SW 1271 (cell line): ENCODE results near the gene MRTFA.
A peak's percentile ranks its signal among the peaks of the same experiment; 100 is the strongest.

Source experiments
- DNase-seq, 2 experiments: peaks; one replicate each; lab custom pipeline; 2025; lab: John Stamatoyannopoulos, UW

Gene MRTFA

DNA sequence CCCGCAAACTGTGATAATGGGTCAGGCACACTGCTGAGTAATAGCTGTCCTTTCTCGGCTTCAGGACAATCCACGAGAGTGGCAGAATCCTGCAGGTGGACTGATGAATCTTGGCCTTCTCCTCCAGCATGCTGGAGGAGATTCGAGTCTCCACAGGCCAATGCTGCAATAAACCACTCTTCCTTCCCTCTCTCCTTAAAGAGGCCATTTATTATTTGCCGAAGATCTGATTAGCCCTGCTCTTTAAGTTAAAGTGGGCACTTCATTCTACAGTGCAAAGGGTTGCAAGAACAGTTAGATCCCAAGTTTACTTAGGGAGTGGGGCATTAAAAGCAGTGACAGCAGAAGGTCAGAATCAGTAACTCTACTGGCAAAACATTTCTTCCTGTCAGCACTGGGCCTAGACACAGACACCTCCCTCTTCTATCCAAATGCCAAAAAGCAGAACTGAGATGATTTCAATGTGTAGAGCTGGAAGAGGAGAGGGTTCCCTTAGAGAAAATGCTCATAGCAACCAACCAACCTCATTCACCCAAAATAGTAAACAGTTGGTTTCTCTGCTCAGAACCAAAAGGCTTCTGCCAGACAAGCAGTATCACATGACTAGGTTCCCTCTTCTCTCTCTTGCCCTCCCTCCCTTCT is 144.4 kb downstream of the MRTFA start:
- DNase-seq: no peak

DNA sequence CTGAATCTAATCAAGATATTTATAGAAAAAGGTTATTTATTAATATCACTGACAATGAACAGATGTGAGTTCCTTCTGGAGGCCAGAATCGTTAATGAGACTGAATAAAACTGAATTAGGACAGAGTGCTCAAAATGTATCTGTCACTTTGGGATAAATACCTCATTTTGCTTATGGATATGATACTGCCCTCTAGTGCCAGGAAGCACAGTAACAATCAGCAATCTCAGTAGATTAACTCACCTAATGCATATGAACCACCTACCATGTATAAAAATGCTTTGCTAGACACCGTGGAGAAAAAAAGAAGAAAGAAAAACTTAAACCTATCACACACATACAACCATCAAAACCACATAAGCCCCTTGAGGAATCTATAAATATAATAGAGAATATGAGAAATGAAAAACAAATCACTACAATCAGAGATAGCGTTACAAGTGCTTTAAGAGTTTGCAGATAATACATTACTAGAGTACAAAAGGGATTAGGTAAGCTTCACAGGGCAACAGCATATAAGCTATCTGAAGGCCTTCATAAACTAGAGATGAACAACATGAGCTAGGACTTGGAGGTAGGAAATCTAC is 148.8 kb downstream of the MRTFA start:
- peak in 1 of 2 experiments; percentile 26 for DNase-seq

DNA sequence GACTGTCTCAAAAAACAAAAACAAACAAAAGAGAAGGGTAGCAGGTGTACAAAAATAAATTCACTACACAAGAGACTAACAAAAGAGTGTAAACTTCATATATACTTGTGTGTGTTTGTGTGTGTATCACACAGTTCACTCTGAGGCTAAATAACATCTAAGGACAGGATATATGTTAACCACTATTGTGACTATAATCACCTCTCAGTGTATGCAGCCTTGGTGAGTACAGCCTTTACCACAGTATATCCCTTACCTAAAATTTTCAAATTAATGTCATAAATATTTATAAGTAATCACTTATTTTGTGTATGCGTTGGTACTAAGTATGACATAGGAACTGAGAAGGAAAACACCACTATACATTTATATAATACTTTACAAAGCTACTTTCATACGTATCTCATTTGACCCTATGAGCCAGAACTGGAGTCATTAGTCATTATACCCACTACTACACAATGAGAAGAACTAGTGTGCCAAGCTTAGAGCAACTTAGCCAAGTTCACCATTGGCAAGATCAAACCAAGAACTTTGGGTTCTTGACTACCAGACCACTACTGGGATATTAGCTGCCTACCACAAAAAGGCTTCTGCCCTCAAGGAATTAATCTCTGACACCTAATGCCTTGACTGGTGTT is 149.4 kb downstream of the MRTFA start:
- no peak for DNase-seq

DNA sequence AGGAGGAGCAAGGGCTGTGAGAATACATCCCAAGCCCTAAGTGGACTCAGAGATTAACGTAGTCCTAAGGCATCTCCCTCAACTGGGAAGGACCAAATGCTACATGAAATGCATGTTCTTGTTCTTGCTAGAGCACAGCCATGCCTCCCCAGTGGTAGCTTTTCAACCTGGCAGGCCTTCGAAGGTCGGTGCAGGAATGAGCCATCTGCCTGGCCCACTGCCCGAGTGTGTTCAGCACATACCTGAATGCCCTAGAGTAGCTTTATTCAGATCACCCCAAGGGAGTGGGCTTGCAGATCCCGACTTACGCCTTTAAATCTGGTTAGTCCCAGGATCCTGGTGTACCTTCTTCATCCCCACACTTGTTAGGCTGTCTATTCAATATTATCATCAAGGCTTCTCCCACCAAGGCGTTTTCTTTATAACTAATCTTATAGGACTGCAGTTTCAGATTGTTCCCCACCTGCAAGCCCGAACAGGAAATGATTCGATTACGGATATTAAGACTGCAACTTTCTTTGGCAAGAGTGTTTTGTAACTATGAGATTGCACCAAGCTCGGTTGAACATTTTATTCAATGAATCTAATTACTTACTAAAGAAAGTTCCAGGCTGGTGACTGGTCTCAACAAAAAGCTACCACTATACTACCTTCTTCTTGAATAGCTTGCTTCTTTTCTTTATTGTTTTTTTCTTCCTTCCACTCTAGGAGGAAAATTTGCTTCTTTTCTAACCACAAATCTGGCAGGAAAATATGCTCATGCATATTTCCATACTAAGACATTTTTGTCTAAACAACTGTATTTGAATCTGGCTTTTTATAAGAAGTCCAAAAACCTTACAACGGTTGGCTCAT is 150.5 kb downstream of the MRTFA start:
- DNase-seq: no peak

DNA sequence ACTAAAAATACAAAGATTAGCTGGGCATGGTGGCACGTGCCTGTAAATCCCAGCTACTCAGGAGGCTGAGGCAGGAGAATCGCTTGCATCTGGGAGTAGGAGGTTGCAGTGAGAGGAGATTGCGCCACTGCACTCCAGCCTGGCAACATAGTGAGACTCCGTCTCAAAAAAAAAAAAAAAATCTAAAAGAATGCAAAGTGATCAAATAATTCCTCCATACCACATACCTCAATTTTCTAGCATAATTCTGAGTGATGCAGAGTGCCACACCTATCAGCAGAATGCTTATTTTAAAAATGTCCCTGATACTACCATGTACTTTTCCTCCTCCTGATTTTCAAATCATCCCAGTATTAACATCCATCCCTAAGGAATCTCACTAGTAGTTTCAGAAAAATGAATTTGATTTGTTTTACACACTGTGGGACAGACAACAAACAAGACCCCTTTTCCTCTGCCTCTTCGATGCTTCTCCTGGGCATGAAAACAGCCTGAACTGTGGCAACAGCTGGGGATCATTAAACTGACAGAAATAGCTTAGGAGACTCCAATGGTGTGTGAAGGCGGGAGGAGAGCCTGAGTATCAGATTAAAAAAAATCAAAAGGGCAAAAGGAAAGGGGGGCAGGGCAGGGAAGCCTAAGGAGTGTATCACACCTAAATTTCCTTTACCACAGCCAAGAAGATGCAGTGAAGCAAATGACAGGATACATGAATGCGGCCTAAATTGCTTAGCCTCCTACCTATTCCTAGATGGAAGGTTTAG is 151.4 kb downstream of the MRTFA start:
- no peak for DNase-seq

DNA sequence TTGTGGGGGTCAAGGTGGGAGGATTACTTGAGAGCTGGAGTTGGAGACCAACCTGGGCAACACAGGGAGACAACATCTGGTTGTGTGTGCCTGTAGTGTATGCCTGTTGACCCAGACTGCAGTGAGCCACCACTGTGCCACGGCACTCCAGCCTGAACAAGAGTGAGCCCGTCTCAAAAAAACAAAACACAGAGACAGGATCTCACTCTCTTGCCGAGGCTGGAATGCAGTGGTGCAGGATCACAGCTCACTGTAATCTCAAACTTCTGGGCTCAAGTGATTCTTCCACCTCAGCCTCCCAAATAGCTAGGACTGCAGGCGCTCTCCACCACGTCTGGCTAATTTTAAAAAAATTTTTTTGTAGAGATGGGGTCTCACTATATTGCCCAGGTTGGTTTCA is 153.6 kb downstream of the MRTFA start:
- DNase-seq: no peak

DNA sequence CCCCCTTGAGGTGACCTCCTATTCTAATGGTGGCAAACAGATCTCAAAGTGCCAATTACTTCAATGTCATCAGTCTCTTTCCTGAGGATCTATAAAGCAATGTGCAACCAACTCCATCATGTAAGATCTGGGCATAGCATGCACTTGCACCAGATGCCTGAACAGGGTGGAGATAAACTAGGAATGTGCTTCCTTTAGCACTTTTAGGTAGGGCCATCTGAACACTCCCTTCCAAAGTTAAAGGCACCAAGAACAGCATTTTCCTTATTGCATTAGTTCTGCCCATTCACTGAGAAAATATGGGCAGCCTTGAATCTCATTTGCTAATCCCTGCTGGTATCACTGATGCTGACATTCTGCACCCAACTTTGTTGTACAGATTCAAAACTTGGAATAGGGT is 154.1 kb downstream of the MRTFA start:
- no peak for DNase-seq

DNA sequence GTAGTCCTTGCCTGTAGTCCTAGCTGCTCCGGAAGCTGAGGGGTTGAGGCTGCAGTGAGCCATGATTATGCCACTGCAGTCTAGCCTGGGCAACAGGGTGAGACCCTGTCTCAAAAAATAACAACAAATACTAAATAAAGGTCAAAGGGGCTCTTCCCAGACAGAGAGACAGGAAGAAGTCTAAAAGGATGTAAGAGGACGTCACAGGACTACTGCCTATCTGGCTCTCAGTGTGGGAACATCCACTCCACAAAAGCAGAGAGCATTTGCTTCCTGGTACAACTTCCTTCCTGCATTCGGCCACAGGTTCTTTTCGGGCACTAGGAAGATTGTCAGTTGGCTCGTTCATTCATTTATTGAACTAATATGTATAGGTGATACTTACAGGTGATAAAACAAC is 155.5 kb downstream of the MRTFA start:
- DNase-seq: no peak

DNA sequence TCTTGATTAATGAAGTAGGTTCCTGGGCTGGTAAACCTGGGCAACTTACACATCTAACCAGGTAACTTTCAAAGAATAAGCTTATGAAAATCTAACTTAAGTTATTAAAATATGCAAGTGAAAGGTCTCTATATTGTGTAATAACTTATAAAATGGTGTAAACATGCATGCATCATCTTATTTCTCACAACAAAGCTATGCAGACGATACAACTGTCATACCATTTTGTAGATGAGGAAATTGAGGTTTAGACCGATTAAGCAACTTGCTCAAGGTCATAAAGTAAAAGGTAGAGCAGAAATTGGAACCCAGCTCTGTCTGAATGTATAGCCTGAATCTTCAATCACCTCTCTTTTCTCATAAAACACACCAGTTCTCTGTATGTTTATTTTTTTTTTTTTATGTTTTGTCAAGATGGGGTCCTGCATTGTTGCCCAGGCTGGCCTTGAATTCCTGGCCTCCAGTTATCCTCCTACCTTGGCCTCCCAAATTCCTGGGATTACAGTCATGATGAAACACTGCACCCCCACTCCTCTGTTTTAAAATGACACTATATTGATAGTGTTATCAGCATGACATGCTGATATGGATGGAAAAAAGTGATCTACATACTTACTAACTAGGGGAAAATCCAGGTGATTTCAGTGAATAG is 156.5 kb downstream of the MRTFA start:
- DNase-seq: no peak

DNA sequence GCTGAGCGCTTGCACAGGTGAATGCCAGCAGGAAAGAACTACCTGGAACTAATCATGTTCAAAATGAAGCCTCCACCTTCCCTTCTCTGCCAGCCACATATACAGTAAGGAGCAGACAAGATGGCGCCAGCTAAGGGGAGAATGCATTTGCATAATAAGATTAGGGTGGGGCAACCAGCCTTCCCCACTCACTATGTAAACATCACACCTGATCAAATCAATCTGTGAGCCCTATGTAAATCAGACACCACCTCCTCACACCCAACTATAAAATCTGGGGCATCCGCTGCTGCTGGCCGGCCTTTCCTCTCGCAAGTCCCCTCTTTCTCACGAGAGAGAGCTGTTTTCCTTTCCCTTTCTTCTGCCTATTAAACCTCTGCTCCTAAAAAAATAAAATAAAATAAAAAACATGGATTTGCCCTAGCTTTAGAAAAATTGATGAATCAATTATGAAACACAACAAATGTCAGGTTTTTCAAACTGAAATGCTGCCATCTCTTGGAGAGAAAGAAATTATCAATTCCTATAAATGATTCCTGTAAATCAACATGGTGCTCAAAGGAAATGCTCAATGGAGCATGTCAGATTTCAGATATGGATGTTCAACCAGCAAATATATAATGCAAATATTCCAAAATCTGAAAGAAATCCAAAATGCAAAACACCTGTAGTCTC is 157.3 kb downstream of the MRTFA start:
- DNase-seq: no peak

DNA sequence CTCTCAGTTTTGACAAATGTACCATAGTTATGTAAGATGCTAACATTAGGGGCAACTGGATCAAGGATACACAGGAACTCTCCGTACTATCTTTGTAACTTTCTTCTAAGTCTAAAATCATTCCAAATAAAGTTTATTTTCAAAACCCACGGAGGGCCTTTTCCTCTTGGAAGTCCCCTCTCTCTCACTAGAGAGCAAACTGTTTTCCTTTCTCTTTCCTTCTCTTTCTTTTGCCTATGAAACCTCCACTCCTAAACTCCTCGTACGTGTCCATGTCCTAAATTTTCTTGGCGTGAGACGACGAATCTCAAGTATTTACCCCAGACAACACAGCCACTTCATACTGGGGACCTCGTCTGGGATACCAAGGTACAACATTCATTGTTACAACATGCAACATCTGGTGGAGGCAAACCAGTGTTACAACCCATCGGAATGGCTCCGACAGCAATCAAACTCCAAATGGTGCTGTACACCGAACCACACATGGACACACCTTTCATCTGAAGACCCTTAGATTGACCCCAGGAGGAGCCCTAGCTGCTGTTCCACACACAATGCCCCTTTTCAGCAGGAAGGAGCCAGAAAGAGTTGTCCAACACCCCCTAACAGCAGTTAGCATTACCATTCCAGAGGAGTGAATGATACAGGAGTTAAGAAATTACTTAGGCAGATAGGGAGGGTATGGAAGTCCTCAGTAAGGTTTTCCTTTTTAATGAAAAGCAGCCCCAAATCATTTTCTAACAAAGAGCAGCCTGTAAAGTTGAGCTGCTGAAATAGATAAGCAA is 158.0 kb downstream of the MRTFA start:
- no peak for DNase-seq

DNA sequence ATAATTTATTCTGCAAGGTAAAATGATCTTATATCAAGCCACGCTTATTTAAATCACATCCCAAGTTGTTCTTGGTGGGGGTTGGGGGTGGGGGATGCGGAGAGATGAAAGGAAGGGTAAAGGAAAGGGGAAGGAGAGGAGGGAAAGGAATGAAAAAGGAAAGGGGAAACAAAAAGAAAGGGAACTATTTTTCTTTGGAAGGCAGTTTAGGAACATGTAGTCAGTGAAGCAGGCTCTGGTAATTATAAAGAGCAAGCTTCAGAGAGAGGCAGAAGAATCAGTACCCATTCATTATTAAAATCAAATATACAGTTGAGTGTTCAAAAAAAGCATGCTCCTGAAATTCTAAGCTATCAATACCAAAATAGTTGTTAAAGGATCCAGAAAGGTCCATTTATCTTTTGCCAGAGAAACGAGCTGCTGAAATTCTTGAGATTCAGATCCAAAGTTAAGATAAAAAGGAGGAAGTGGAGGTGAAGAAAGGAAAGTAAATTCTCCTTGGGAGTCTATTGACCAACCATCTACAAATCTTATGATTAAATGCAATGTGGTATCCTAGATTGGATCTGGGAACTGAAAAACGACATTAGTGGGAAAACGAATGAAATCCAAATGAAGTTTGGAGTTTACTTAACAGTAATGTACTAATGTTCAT is 158.7 kb downstream of the MRTFA start:
- no peak for DNase-seq

DNA sequence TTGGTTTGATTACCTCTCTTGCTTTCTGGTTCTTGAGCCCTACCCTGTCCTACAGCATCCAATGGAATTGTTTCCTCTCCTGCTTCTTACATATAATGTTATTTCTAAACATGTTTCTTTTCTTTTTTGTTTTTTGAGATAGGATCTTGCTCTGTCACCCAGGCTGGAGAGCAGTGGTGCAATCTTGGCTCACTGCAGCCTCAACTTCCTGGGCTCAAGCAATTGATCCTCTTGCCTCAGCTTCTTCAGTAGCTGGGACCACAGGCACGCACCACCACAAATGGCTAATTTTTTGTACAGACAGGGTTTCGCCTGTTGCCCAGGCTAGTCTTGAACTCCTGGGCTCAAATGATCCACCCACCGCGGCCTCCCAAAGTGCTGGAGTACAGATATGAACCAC is 160.2 kb downstream of the MRTFA start:
- DNase-seq: no peak

DNA sequence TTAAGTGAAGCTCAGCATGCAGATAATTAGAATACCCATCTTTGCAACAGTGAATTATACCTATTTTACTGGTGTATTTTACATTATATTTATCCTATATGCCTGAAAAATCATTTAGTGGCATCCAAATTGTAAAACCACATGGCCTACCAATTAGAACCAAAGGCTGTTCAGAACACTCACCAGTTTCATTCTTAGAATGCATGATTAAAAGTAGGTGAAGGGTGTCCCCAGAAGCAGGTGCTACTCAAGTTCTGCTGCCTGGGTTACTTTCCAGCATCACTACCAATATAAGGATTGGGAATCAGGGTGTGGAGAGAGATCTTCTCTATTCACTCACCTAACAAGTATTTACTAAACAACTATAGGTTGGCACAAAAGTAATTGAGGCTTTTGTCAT is 162.8 kb downstream of the MRTFA start:
- DNase-seq: no peak

DNA sequence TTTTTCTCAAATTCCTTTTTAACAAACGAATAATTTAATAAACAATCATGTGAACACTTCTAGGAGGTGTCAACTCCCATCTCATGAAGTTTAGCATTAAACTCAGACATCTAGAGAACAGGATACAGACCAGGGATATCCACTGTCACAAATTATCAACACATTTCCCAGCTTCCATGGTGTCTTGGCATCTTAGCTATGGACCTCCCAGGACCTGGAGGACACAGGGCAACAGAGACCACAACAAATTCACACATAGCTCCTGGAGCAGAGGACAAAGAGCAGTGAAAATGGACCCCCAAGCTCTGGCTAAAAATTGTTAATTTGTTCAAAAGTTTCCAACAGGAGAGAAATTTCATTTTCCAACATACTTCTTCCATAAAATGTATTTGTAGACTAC is 163.9 kb downstream of the MRTFA start:
- DNase-seq: no peak

DNA sequence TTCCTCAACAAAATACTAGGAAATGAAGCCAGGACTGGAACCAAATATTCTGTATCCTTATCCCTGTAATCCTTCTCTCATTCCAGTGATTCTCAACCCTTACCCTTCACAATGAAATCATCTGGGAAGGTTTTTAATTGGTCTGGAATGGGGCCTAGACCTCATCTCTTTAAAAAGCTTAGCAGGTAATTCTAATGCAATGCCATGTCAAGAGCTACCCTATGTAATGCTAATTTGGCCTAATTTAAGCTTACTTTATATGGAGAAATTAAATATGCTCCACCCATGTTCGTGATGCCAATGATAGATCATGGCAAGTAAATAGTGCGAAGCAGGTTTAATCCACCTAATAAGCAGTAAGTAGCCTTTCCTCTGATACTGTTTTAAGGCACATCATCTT is 164.5 kb downstream of the MRTFA start:
- no peak for DNase-seq

DNA sequence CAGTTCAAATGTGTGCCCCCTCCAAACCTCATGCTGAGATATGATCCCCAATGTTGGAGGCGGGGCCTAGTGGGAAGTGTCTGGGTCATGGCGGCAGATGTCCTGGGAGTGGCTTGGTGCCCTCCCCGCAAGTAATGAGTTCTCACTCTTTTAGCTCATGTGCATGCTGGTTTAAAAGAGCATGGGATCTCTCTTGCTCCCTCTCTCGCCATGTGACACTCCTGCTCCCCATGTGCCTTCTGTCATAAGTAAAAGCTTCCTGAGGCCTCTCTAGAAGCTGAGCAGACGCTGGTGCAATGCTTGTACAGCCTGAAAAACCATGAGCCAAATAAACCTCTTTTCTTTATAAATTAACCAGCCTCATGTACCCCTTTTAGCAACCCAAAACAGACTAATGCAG is 167.3 kb downstream of the MRTFA start:
- DNase-seq: no peak

DNA sequence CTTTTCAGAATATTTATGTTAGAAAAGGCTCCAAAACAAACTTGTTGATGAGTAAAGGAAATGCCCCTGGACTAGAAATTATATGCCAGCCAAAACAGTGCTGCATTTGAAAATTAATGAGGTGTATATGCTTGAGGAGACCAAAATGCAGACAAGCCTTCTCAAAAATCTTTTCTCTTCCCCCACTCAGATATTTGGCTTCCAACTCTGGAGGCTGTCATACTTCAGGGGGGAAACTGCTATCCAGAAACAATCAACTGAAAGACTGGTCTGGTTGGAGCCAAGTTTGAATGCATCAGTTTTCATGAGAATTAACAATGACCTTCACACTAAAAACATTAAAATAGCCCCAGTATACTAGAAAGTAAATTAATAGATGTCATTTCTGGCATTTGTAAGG is 167.9 kb downstream of the MRTFA start:
- DNase-seq: no peak

DNA sequence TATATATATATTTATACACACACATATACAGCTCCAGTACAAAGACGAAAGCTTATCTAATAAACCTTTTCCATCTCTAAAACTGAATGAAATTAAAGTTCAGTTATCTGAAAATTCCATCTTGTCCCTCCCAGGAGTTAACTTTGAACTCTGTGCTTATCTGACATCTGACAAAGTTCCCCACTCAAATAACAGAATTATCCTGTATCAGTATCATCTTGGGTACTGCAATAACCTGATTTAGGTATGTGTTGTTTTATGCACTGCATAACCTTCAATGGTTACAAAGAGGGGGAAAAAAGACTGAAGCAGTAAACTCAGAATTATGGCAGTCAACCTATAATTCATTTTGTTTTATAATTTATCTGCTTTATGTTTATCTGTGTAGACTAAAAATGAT is 169.5 kb downstream of the MRTFA start:
- no peak for DNase-seq

DNA sequence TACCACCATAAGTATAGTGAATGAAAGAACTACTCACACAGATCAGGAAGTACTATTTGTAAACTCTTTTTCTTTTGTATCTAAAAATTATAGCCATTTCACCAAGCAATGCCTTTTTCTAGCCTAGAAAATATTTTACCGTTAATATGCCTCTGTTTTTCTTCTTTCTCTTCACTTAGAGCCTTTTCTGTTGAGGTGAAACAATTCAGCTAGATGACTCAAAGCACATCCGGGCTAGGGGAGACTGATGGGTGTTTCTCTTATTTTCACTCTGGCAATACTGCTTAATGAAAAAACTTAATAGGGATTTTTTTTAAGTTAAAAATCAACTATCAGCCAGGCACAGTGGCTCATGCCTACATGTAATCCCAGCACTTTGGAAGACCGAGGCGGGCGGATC is 172.8 kb downstream of the MRTFA start:
- no peak for DNase-seq
